HepG2 (cell line): ENCODE results near the gene CPVL. TPM values are rescaled to one million over a fixed set of nuclear protein-coding genes. Genes with fewer than 3 reads are reported as not detected.

Source experiments
- ATAC-seq: fragments of 200-7000 bp; cut with Tn5 transposase; 3 replicates; pipeline ENCODE4 v1.9.1; 2020; ENCODE audit warnings: mild to moderate bottlenecking, moderate library complexity
- BruUV-seq: library from RNA; stranded (reverse); fragments of 400-500 nt; replicated peaks from 2 replicates; lab custom pipeline; 2021; lab: Mats Ljungman, UMichigan
- CTCF ChIA-PET: fragments of 300-600 bp; formaldehyde crosslinking; extraction: SDS; loops from one replicate; lab custom pipeline; 2021; ENCODE audit warnings: low total read pairs, inconsistent platforms, low intra/inter-chr PET ratio; lab: Yijun Ruan, JAX
- POLR2A ChIA-PET: fragments of 350-600 bp; sonication (Branson Sonifier 250); formaldehyde crosslinking; loops from one replicate; lab custom pipeline; 2020; ENCODE audit warnings: antibody characterized with exemption, inconsistent platforms; lab: Yijun Ruan, JAX
- DNase-seq: peaks from one replicate; pipeline ENCODE4 v3.0.0-alpha.2; 2015; ENCODE audit warnings: low spot score
- FAIRE-seq: peaks from 3 replicates; lab custom pipeline; 2011; peaks lifted over from hg19 to GRCh38; lab: Jason Lieb, UNC
- H2AFZ ChIP-seq: one replicate; pipeline ENCODE4 v1.6.1; 2011; ENCODE audit warnings: low read length, inconsistent platforms
- H3K27ac ChIP-seq: fragments of 300-600 bp; 3 replicates; pipeline ENCODE4 v1.8.0; 2011; ENCODE audit warnings: mixed run types, mild to moderate bottlenecking, mixed read lengths, low read length, inconsistent platforms; ENCODE audit not compliant: insufficient read depth; ENCODE audit errors: extremely low read length
- H3K27me3 ChIP-seq, 2 experiments: fragments of 200-600 bp in 1 of 2; 2 replicates in 1 of 2; 3 replicates in 1 of 2; pipeline versions ENCODE4 v1.6.0 to v1.8.0; 2011; ENCODE audit warnings: low read length in 2 of 2, mild to moderate bottlenecking in 2 of 2, moderate library complexity in 2 of 2, inconsistent platforms in 1 of 2; ENCODE audit not compliant: insufficient read depth in 2 of 2, control insufficient read depth in 1 of 2
- H3K36me3 ChIP-seq, 2 experiments: fragments of 200-600 bp in 1 of 2; replicated peaks in 1 of 2; 2 replicates in 1 of 2; 3 replicates in 1 of 2; pipeline versions ENCODE4 v1.5.1 to v1.8.0; 2011; ENCODE audit warnings: low read length in 2 of 2, inconsistent platforms in 1 of 2; ENCODE audit not compliant: insufficient read depth in 2 of 2, control insufficient read depth in 1 of 2
- H3K4me1 ChIP-seq: 2 replicates; pipeline ENCODE4 v1.5.1; 2012; ENCODE audit warnings: low read length, inconsistent platforms; ENCODE audit not compliant: insufficient read depth
- H3K4me2 ChIP-seq: 2 replicates; pipeline ENCODE4 v1.6.0; 2011; ENCODE audit warnings: low read depth, low read length, inconsistent platforms
- H3K4me3 ChIP-seq, 3 experiments: fragments of 200-600 bp in 1 of 3; sonication (generic), shearing (Covaris generic) in 1 of 3; replicated peaks in 1 of 3; 2 replicates each; pipeline ENCODE4 v1.5.1; 2011 to 2016; ENCODE audit warnings: low read length in 3 of 3, inconsistent platforms in 2 of 3, low read depth in 2 of 3, mild to moderate bottlenecking in 2 of 3, control low read depth in 1 of 3, mixed read lengths in 1 of 3; ENCODE audit not compliant: insufficient read depth in 1 of 3
- H3K79me2 ChIP-seq: one replicate; pipeline ENCODE4 v1.6.1; 2011; ENCODE audit warnings: low read length, inconsistent platforms; ENCODE audit not compliant: insufficient read depth
- H3K9ac ChIP-seq: 2 replicates; pipeline ENCODE4 v1.6.0; 2011; ENCODE audit warnings: mild to moderate bottlenecking, low read depth, low read length, inconsistent platforms; ENCODE audit not compliant: insufficient read depth
- H3K9me3 ChIP-seq: 2 replicates; pipeline ENCODE4 v1.5.1; 2012; ENCODE audit warnings: mild to moderate bottlenecking, low read length
- H4K20me1 ChIP-seq: 2 replicates; pipeline ENCODE4 v1.6.0; 2011; ENCODE audit warnings: inconsistent platforms, mild to moderate bottlenecking, low read length, moderate library complexity; ENCODE audit not compliant: insufficient read depth
- ARID5B ChIP-seq: IDR thresholded peaks from 2 replicates; pipeline ENCODE4 v1.4.0; 2020; ENCODE audit warnings: mild to moderate bottlenecking, missing genetic modification reagents
- ARNTL ChIP-seq: sonication (generic); formaldehyde crosslinking; IDR thresholded peaks from 2 replicates; pipeline ENCODE4 v1.4.0; 2020; ENCODE audit warnings: mild to moderate bottlenecking, missing genetic modification reagents
- CTCF ChIP-seq: sonication (generic); formaldehyde crosslinking; IDR thresholded peaks from 2 replicates; pipeline ENCODE4 v1.5.0; 2020; ENCODE audit warnings: mild to moderate bottlenecking, missing genetic modification reagents, moderate library complexity
- DR1 ChIP-seq: sonication (generic); formaldehyde crosslinking; IDR thresholded peaks from 2 replicates; pipeline ENCODE4 v1.8.0; 2021; ENCODE audit warnings: mild to moderate bottlenecking, missing genetic modification reagents, inconsistent platforms
- ERF ChIP-seq: IDR thresholded peaks from 2 replicates; pipeline ENCODE4 v1.6.1; 2018; ENCODE audit warnings: missing biosample characterization, missing genetic modification reagents
- FOSL2 ChIP-seq: sonication (generic); formaldehyde crosslinking; IDR thresholded peaks from 2 replicates; pipeline ENCODE4 v1.4.0; 2020; ENCODE audit warnings: missing genetic modification reagents
- GATA4 ChIP-seq: sonication (generic); IDR thresholded peaks from 2 replicates; pipeline ENCODE4 v1.6.1; 2016; ENCODE audit warnings: antibody characterized with exemption, low read depth, borderline replicate concordance
- HDAC2 ChIP-seq: sonication (generic); formaldehyde crosslinking; IDR thresholded peaks from 2 replicates; pipeline ENCODE4 v1.4.0; 2020; ENCODE audit warnings: missing genetic modification reagents
- HNF4A ChIP-seq: sonication (generic); formaldehyde crosslinking; IDR thresholded peaks from 2 replicates; pipeline ENCODE4 v1.4.0; 2020; ENCODE audit warnings: missing genetic modification reagents
- NCOA5 ChIP-seq: sonication (generic); formaldehyde crosslinking; IDR thresholded peaks from 2 replicates; pipeline ENCODE4 v1.4.0; 2020; ENCODE audit warnings: missing genetic modification reagents
- PAXIP1 ChIP-seq: sonication (generic); formaldehyde crosslinking; conservative IDR thresholded peaks from 2 replicates; pipeline ENCODE4 v1.4.0; 2020; ENCODE audit warnings: mild to moderate bottlenecking, missing genetic modification reagents, moderate library complexity
- ZNF792 ChIP-seq: IDR thresholded peaks from 2 replicates; pipeline ENCODE4 v1.6.1; 2016
- ZSCAN21 ChIP-seq: sonication (generic); formaldehyde crosslinking; IDR thresholded peaks from 2 replicates; pipeline ENCODE4 v1.8.0; 2022; ENCODE audit warnings: mild to moderate bottlenecking, missing genetic modification reagents, moderate library complexity, borderline replicate concordance
- WGBS: methylation state at CpG from one replicate; pipeline ENCODE4 v1.1.6; 2017; ENCODE audit warnings: low lambda C conversion rate; 5-methylcytosine and 5-hydroxymethylcytosine counted together
- in situ Hi-C: cut with HindIII; loops from 2 replicates; pipeline ENCODE4 v1.10.0; 2017; ENCODE audit warnings: low pct_unique_long_range_greater_than_20kb; ENCODE audit not compliant: extremely low pct_ligation_motif_present
- intact Hi-C: fragments of 100-400 bp; cut with micrococcal nuclease; formaldehyde crosslinking; loops from one replicate; pipeline ENCODE4 v1.10.0; 2022; ENCODE audit not compliant: unreplicated experiment
- polyA plus RNA-seq, 8 experiments: library from polyadenylated mRNA; depleted of rRNA in 3 of 8; stranded (reverse) in 7 of 8; unstranded in 1 of 8; fragments of >200 nt; fragmentation: Illumina TruSeq in 4 of 8; extraction: Trizol in 4 of 8; gene quantifications; 2 replicates each; pipeline versions ENCODE4 v1.2.1 to v1.2.3, GENCODE V29; 2011 to 2016; ENCODE audit warnings: low read depth in 4 of 8, missing spikeins in 1 of 8, mixed read lengths in 1 of 8; ENCODE audit not compliant: insufficient read depth in 1 of 8
- total RNA-seq, 5 experiments: library from RNA; depleted of rRNA; stranded (reverse); fragments of >200 nt; fragmentation: Illumina TruSeq; extraction: Trizol; gene quantifications; 2 replicates each; pipeline ENCODE4 v1.2.3, GENCODE V29; 2016; ENCODE audit warnings: low read depth in 1 of 5

The CPVL gene
- total and polyA plus RNA-seq, 2 of the 13 experiments (the other 11 are each of a cell fraction or from before 2014, with no cell fraction given) = 59.2 to 294 TPM

GRCh38 chr7:29145553-29146056 is 732 bp downstream of the CPVL start (continued):
- 0 out of 2 replicates have a peak, but pooled peaks have one; percentile 17 for TF ChIP-seq PAXIP1 (CRISPR knock-in tag)
- TF ChIP-seq ZNF792 (CRISPR knock-in tag) = no peak
- TF ChIP-seq GATA4 = no peak
- TF ChIP-seq HDAC2 (CRISPR knock-in tag) = 0 out of 2 replicates have a peak, but pooled peaks have one; percentile 28
- TF ChIP-seq ZSCAN21 (CRISPR knock-in tag) = 0 out of 2 replicates have a peak, but pooled peaks have one; percentile 39
- no peak for TF ChIP-seq ARNTL (CRISPR knock-in tag)
- TF ChIP-seq HNF4A (CRISPR knock-in tag) = peak; percentile 42
- no peak for TF ChIP-seq DR1 (CRISPR knock-in tag)
- TF ChIP-seq, all 625 proteins: peak for 10

- Histone ChIP-seq H3K9ac (no peak overlapping the region), H3K27ac (peak overlapping the region; percentile 14), H4K20me1 (no peaks in the 10 kb centered on the region), H3K4me3 (peak overlapping the region in 1 of 3 experiments; percentile 9; a peak in 1 of 6 replicates), H3K9me3 (no peaks in the 10 kb centered on the region), H3K79me2 (peaks cover 33% of the 10 kb centered on the region), H3K27me3 (no peaks in the 10 kb centered on the region; a peak in 1 of 5 replicates), H3K4me1 (peaks cover 90% of the 10 kb centered on the region), H3K4me2 (peak overlapping the region; percentile 95), H3K36me3 (no peaks in the 10 kb centered on the region), H2AFZ (no peak overlapping the region)
- ChIA-PET POLR2A (interaction anchor here (0.6 to 1.5 kb wide), 6 partner anchors 9 to 49 kb away, joined by 3 to 4 read pairs (median 3); no protein-coding TSS in a partner anchor), CTCF (no interaction called here)
- DNase-seq = peak; percentile 35
- no peak for ATAC-seq
- intact Hi-C loops (no loop called here), in situ Hi-C loops (no loop called here)
- FAIRE-seq = no peak
- BruUV-seq = no TSS peak
- 20% methylated on average over 2 of the region's 2 CpGs for WGBS
- TF ChIP-seq ARID5B (CRISPR knock-in tag) (peak; percentile 49), FOSL2 (0 out of 2 replicates have a peak, but pooled peaks have one; percentile 10), CTCF (CRISPR knock-in tag) (no peak), ERF (0 out of 2 replicates have a peak, but pooled peaks have one; percentile 21), NCOA5 (no peak), HNF4A (CRISPR knock-in tag) (peak; percentile 14; the same call in 1 of the 2 replicates)
Observed at GRCh38 chr7:29143751-29144150, 2.6 kb downstream of the CPVL start.
